ENCODE data around the gene ARHGDIG. TPM values are rescaled to one million over a fixed set of nuclear protein-coding genes. Genes with fewer than 3 reads are reported as not detected.

Gene ARHGDIG
- total and polyA plus RNA-seq, 2 donors (not counting 3 experiments of a cell fraction or from before 2014, with no cell fraction given), result 0.93 to 2.2 TPM

DNA sequence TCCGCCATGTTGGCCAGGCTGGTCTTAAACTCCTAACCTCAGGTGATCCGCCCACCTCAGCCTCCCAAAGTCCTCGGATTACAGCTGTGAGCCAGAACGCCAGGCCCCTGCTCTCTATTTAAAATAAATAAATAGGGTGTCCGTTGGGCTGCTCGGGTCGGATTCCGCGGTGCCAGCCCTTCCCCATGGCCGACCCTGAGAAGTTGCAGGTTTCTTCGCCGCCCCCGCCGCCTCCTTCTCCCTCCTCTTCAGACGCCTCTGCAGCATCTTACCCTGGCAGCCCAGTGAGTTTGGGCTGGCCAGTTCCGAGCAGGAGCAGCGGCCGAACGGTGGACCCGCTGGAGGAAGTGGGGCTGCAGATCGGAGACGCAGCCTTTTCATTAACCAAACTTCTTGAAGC lies 49.4 kb upstream of the ARHGDIG start:
- Histone ChIP-seq H3K4me3 (replicated peaks in 1 of 3; ENCODE audit: insufficient read depth in 1 of 3, low read depth in 1 of 3, low read length in 3 of 3) (no peak overlapping the region), H3K79me2 (ENCODE audit: control insufficient read depth, insufficient read depth, low read length) (peaks cover 30% of the 10 kb centered on the region), H4K20me1 (replicated peaks; ENCODE audit: control insufficient read depth, extremely low read depth, insufficient read depth, low read length) (no peaks in the 10 kb centered on the region), H3K27ac (ENCODE audit: insufficient read depth, low read depth, low read length) (no peak overlapping the region), H3K9me3 (replicated peaks; ENCODE audit: control insufficient read depth, insufficient read depth, low read length) (no peaks in the 10 kb centered on the region), H3K27me3 (ENCODE audit: control insufficient read depth in 2 of 2, insufficient read depth in 2 of 2, low read length in 2 of 2) (no peaks in the 10 kb centered on the region), H3K9me1 (replicated peaks; ENCODE audit: control insufficient read depth, extremely low read depth, insufficient read depth, low read length) (no peaks in the 10 kb centered on the region), H3K4me1 (ENCODE audit: control insufficient read depth, extremely low read depth, insufficient read depth, low read length) (peaks cover 12% of the 10 kb centered on the region), H3K4me2 (ENCODE audit: insufficient read depth, low read length) (no peak overlapping the region), H2AFZ (ENCODE audit: low read depth, low read length) (no peak overlapping the region), H3K36me3 (ENCODE audit: control insufficient read depth in 2 of 2, extremely low read depth in 1 of 2, insufficient read depth in 2 of 2, low read length in 2 of 2) (peaks cover 5 to 12% of the 10 kb centered on the region in 2 experiments), H3K9ac (replicated peaks; ENCODE audit: extremely low read depth, insufficient read depth, low read length) (no peak overlapping the region)
- ChIA-PET POLR2A (no interaction called here), CTCF (interaction anchor here (1.0 kb wide), 1 partner anchor 165 kb away, joined by 3 read pairs; no protein-coding TSS in a partner anchor)
- BruUV-seq (replicated peaks), result no TSS peak
- DNase-seq (ENCODE audit: low read depth, low spot score) (no peak), FAIRE-seq (no peak)
- intact Hi-C loops (cut with micrococcal nuclease) (no loop called here), dilution Hi-C loops (cut with MboI; ENCODE audit: extremely low pct_ligation_motif_present, low sequenced_read_pairs) (no loop called here)
- TF ChIP-seq, protein P1, sequence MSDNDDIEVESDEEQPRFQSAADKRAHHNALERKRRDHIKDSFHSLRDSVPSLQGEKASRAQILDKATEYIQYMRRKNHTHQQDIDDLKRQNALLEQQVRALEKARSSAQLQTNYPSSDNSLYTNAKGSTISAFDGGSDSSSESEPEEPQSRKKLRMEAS (IDR thresholded peaks at IDR 0.05; ENCODE audit: insufficient read depth, insufficient read length), result no peak
- TF ChIP-seq GATA2 (IDR thresholded peaks at IDR 0.05; ENCODE audit: insufficient read depth, insufficient read length, low read depth, low read length) (no peak), MYC (IDR thresholded peaks at IDR 0.05; ENCODE audit: low read depth, low read length) (no peak), POLR2A (IDR thresholded peaks at IDR 0.05; ENCODE audit: low read depth, low read length) (no peak), JUN (IDR thresholded peaks at IDR 0.05; ENCODE audit: borderline replicate concordance, insufficient read depth, insufficient read length, low read depth) (no peak), FOS (IDR thresholded peaks at IDR 0.05; ENCODE audit: borderline replicate concordance, insufficient read depth, low read length) (no peak), EZH2 (IDR thresholded peaks at IDR 0.05; ENCODE audit: borderline replicate concordance, low read depth, low read length, severe bottlenecking) (no peak), POLR2AphosphoS5 (IDR thresholded peaks at IDR 0.05; ENCODE audit: insufficient read depth, low read depth, low read length) (no peak)
- TF ChIP-seq, protein P2, sequence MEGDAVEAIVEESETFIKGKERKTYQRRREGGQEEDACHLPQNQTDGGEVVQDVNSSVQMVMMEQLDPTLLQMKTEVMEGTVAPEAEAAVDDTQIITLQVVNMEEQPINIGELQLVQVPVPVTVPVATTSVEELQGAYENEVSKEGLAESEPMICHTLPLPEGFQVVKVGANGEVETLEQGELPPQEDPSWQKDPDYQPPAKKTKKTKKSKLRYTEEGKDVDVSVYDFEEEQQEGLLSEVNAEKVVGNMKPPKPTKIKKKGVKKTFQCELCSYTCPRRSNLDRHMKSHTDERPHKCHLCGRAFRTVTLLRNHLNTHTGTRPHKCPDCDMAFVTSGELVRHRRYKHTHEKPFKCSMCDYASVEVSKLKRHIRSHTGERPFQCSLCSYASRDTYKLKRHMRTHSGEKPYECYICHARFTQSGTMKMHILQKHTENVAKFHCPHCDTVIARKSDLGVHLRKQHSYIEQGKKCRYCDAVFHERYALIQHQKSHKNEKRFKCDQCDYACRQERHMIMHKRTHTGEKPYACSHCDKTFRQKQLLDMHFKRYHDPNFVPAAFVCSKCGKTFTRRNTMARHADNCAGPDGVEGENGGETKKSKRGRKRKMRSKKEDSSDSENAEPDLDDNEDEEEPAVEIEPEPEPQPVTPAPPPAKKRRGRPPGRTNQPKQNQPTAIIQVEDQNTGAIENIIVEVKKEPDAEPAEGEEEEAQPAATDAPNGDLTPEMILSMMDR (IDR thresholded peaks at IDR 0.05; ENCODE audit: extremely low read depth in 1 of 2, insufficient read depth in 1 of 2, low read depth in 1 of 2, low read length in 2 of 2), result no peak

Data from endothelial cell of umbilical vein (primary cell).